Activated naive CD8-positive, alpha-beta T cell treated with anti-CD3 and anti-CD28 coated beads, Interleukin-2, amount 50 U/mL, for 16 hours (primary cell): Measurements from ENCODE around the gene ZNF429.
"Not testable (repeated sequence)": the region's sequence is repeated elsewhere in the genome, so short reads cannot be mapped to it uniquely, and the experiment has no call there.

Experiments used
- DNase-seq: peaks from one replicate; pipeline ENCODE4 v3.0.0-alpha.2; 2020; ENCODE audit warnings: low read depth, low spot score

ZNF429 gene

GRCh38 chr19:21590867-21591266 lies 85.5 kb downstream of the ZNF429 start:
- no peak for DNase-seq

GRCh38 chr19:21593008-21593481 lies 87.6 kb downstream of the ZNF429 start:
- no peak for DNase-seq

DNA sequence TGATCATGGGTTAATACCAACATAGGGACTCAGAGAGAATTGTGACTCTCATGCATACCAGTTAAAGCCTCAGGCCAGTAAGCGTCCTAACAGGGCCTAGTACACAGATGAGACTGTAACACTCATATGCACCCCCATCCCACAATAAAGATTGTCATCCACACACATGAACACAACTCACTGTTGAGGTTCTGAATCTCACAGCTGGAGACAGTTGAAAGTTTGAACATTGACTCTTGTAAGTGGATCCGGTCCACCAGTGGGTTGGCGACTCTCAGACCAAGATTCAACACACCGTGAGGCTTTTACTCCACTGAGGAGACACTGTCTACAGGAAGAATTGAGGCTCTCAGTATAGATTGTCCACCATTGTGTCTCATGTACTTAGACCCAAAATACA lies 88.1 kb downstream of the ZNF429 start:
- no peak for DNase-seq

GRCh38 chr19:21593934-21594820 lies 88.8 kb downstream of the ZNF429 start:
- no peak for DNase-seq

DNA sequence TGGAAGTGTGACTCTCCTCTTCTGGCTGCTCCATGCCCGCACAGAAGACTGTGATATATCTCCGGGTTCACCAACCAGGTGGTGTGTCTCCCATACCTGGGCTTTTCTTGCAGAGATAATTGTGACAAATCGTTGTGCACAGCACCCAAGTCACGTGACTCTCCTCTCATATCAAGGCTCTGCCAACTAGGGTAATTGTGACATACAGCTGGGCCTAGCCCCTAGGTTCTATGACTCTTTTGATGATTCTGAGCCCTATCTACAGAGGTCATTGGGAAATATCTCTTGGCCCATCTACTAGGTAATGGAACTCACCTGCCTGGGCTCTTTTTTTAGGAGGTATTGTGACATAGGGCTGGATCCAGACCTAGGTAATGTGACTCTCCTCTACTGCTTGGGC lies 89.8 kb downstream of the ZNF429 start:
- DNase-seq: no peak

GRCh38 chr19:21602082-21602658 lies 96.8 kb downstream of the ZNF429 start:
- no peak for DNase-seq

DNA sequence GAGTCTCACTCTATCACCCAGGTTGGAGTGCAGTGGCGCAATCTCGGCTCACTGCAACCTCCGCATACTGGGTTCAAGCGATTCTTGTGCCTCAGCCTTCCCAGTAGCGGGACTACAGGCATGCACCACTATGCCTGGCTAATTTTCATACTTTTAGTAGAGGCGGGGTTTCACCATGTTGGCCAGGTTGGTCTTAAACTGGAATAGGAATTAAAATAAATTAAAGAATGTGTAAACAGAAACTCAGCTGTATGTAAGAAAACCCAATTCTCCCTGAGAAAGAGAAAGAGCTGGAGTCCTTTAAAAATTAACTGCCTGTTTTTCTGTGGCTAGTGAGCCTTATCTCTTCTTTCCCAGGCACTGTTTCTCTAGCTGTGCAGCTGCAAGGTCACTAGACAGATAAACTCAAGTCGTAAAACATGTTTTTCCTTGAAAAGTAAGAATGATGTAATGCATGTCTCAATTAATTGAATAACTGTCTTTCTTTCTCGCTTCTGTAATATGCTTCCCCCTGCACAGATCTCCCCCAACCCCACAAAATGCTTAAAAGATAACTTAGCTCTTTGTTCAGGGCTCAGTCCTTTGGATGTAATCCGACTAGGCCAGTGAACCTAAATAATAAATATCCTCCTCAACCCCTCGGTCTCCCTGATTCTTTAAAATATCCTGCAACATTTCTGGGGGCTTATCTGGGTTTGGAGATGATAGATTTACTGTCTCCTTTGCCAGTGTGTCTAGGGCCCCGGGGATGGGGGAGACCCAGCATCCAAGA lies 97.4 kb downstream of the ZNF429 start:
- DNase-seq: not testable (repeated sequence)

DNA sequence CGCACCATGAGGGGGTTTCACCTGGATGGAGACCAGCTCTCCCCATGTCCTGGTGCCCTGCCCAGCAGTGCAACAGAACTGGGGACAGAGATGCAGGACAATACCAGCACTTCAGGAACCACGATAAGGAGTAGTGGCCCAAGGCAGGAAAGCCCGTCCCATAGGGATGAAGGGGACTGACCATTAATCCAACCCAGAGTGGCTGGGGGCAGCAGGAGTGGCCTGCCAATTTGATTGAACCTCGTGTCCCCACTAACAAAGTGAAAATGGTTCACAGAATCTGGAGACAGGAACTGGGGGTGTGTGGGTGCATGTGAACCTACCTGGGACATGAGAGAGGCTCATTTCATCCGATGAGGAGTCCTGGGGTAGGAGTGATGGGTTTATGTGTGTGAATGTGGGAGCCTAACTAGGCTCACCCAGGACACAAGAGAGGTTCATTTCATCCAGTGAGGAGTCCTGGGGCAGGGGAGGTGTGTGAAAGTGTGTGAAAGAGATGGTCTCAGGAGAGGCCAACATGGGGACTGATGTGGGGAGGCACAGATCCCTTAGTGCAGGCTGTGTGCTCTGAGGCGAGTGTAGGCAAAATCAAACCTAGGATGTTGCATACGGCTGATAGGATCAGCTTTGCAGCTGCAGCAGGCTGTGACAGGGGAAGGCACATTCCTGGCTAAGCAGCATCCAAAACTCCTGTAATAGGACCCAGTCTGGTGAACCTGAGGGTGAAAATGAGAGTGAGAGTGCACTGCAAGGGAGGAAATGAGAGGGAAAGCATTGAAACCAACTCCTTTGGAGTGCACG lies 98.2 kb downstream of the ZNF429 start:
- DNase-seq: no peak

GRCh38 chr19:21604351-21604926 lies 99.0 kb downstream of the ZNF429 start:
- DNase-seq: no peak
